HG03097 (cell line): ENCODE data around the gene PITPNM1.
"Not testable (repeated sequence)": the region's sequence is repeated elsewhere in the genome, so short reads cannot be mapped to it uniquely, and the experiment has no call there.

Experiments
- ATAC-seq: cut with Tn5 transposase; IDR thresholded peaks from one replicate; pipeline ENCODE4 v1.9.1; 2021; ENCODE audit not compliant: unreplicated experiment, low FRiP score

Gene PITPNM1

GRCh38 chr11:67523556-67524479 is 18.7 kb upstream of the PITPNM1 start:
- no peak for ATAC-seq

GRCh38 chr11:67522844-67523555 is 17.8 kb upstream of the PITPNM1 start, which contains the start of gene CABP2:
Gene CABP2, minus strand, starts transcription at chr11:67523446. Its CDS starts 120 bp downstream, at chr11:67523326.
- ATAC-seq, result no peak

- ATAC-seq, result no peak
Measured at GRCh38 chr11:67522338-67522737, 17.2 kb upstream of the PITPNM1 start.

GRCh38 chr11:67521924-67522323 is 16.8 kb upstream of the PITPNM1 start:
- ATAC-seq, result no peak

- no peak for ATAC-seq
Measured at GRCh38 chr11:67520856-67521824, 16.0 kb upstream of the PITPNM1 start.

GRCh38 chr11:67519726-67520125 is 14.6 kb upstream of the PITPNM1 start:
- no peak for ATAC-seq

GRCh38 chr11:67517784-67518552 is 12.8 kb upstream of the PITPNM1 start:
- no peak for ATAC-seq

- no peak for ATAC-seq
Measured at GRCh38 chr11:67516806-67517205, 11.6 kb upstream of the PITPNM1 start.

GRCh38 chr11:67514116-67514515 is 9.0 kb upstream of the PITPNM1 start:
- no peak for ATAC-seq

GRCh38 chr11:67511558-67511957 is 6.4 kb upstream of the PITPNM1 start:
- not testable (repeated sequence) for ATAC-seq

GRCh38 chr11:67510023-67510345 is 4.8 kb upstream of the PITPNM1 start:
- no peak for ATAC-seq

GRCh38 chr11:67508486-67509121 is 3.4 kb upstream of the PITPNM1 start:
- ATAC-seq, result peak; percentile 30

GRCh38 chr11:67507864-67508485 is 2.8 kb upstream of the PITPNM1 start, which contains the start of gene CDK2AP2:
Gene CDK2AP2, minus strand, starts transcription at chr11:67508162. Its CDS starts 80 bp downstream, at chr11:67508082.
- peak; percentile 63 for ATAC-seq

GRCh38 chr11:67507242-67507863 is 2.2 kb upstream of the PITPNM1 start:
- ATAC-seq, result no peak

GRCh38 chr11:67506426-67507051 is 1.4 kb upstream of the PITPNM1 start:
- ATAC-seq, result no peak

- no peak for ATAC-seq
Measured at GRCh38 chr11:67505605-67506396, 638 bp upstream of the PITPNM1 start.
